HL-60 (cell line): ENCODE measurements around the gene RFC2.

Source experiments
- CTCF ChIP-seq: IDR thresholded peaks from one replicate; pipeline ENCODE4 v1.5.1; 2011; ENCODE audit warnings: low read length, control low read depth, inconsistent platforms; ENCODE audit not compliant: insufficient read depth
- POLR2AphosphoS5 ChIP-seq: IDR thresholded peaks from 2 replicates; pipeline ENCODE4 v1.6.1; 2012; ENCODE audit warnings: low read depth
- TF ChIP-seq, protein P1 (sequence below): IDR thresholded peaks from 2 replicates; pipeline ENCODE4 v1.6.1; 2012; ENCODE audit warnings: low read depth; ENCODE audit not compliant: insufficient replicate concordance

DNA sequence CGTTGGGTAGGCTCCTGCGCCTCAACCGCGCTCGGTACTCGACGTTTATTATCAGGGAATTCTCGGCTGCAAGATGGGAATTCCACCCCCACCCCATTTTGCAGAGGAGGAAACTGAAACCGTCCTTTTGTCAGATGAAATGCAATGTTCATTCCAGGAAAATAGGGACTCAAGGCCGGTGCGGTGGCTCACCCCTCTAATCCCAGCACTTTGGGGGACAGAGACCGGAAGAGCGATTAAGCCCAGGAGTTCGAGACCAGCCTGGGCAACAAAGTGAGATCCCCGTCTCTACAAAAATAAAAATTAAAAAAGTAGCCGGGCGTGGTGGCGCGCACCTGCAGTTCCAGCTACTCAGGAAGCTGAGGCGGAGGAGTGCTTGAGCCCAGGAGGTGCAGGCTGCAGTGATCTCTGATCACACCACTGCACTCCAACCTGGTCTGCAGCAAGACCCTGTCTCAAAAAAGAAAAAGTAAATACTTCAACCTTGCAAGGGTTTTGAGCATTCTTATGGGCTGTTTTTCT, 720 bp upstream of the RFC2 start:
- TF ChIP-seq CTCF (no peak), POLR2AphosphoS5 (no peak)
- TF ChIP-seq, protein P1, sequence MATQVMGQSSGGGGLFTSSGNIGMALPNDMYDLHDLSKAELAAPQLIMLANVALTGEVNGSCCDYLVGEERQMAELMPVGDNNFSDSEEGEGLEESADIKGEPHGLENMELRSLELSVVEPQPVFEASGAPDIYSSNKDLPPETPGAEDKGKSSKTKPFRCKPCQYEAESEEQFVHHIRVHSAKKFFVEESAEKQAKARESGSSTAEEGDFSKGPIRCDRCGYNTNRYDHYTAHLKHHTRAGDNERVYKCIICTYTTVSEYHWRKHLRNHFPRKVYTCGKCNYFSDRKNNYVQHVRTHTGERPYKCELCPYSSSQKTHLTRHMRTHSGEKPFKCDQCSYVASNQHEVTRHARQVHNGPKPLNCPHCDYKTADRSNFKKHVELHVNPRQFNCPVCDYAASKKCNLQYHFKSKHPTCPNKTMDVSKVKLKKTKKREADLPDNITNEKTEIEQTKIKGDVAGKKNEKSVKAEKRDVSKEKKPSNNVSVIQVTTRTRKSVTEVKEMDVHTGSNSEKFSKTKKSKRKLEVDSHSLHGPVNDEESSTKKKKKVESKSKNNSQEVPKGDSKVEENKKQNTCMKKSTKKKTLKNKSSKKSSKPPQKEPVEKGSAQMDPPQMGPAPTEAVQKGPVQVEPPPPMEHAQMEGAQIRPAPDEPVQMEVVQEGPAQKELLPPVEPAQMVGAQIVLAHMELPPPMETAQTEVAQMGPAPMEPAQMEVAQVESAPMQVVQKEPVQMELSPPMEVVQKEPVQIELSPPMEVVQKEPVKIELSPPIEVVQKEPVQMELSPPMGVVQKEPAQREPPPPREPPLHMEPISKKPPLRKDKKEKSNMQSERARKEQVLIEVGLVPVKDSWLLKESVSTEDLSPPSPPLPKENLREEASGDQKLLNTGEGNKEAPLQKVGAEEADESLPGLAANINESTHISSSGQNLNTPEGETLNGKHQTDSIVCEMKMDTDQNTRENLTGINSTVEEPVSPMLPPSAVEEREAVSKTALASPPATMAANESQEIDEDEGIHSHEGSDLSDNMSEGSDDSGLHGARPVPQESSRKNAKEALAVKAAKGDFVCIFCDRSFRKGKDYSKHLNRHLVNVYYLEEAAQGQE = no peak
